HUDEP-2 (cell line): ENCODE measurements around the gene CNDP2.
A peak's percentile ranks its signal among the peaks of the same experiment; 100 is the strongest.

Experiments
- DNase-seq, 76 experiments: peaks; one replicate each; lab custom pipeline; 2025; ENCODE audit not compliant: unreplicated experiment in 76 of 76; lab: John Stamatoyannopoulos, UW

Gene CNDP2

GRCh38 chr18:74495581-74496507 lies at the start of gene CNDP2:
CNDP2 (plus strand) TSS chr18:74496363; CDS start chr18:74499974, 3,611 bp downstream.
- DNase-seq: peak; percentile 58 to 100 (median 99)

GRCh38 chr18:74446631-74447403 lies 49.3 kb upstream of the CNDP2 start:
- no peak for DNase-seq

- no peak for DNase-seq
Measured at GRCh38 chr18:74447404-74448152, 48.6 kb upstream of the CNDP2 start.

- DNase-seq: no peak
Measured at GRCh38 chr18:74450626-74451025, 45.5 kb upstream of the CNDP2 start.

- DNase-seq: no peak
Measured at GRCh38 chr18:74451148-74451547, 45.0 kb upstream of the CNDP2 start.

- DNase-seq: no peak
Measured at GRCh38 chr18:74453016-74453566, 43.1 kb upstream of the CNDP2 start.

- no peak for DNase-seq
Measured at GRCh38 chr18:74453642-74454198, 42.4 kb upstream of the CNDP2 start.

GRCh38 chr18:74454279-74454751 lies 41.8 kb upstream of the CNDP2 start:
- no peak for DNase-seq

- no peak for DNase-seq
Measured at GRCh38 chr18:74455386-74455785, 40.8 kb upstream of the CNDP2 start.

GRCh38 chr18:74456017-74456348 lies 40.2 kb upstream of the CNDP2 start:
- no peak for DNase-seq

GRCh38 chr18:74456349-74457042 lies 39.7 kb upstream of the CNDP2 start:
- no peak for DNase-seq

GRCh38 chr18:74457043-74457724 lies 39.0 kb upstream of the CNDP2 start, which contains the start of gene DIPK1C:
DIPK1C (minus strand) TSS chr18:74457308; CDS start chr18:74457259, 49 bp downstream.
- DNase-seq: no peak

GRCh38 chr18:74457725-74458421 lies 38.3 kb upstream of the CNDP2 start:
- no peak for DNase-seq

- no peak for DNase-seq
Measured at GRCh38 chr18:74459889-74460288, 36.3 kb upstream of the CNDP2 start.

GRCh38 chr18:74460825-74461224 lies 35.3 kb upstream of the CNDP2 start:
- no peak for DNase-seq

GRCh38 chr18:74463254-74463653 lies 32.9 kb upstream of the CNDP2 start:
- no peak for DNase-seq

GRCh38 chr18:74463983-74464382 lies 32.2 kb upstream of the CNDP2 start:
- DNase-seq: no peak

GRCh38 chr18:74465775-74466174 lies 30.4 kb upstream of the CNDP2 start:
- DNase-seq: no peak
